Keratinocyte (primary cell): Measurements from ENCODE around the gene POU2AF2.

Experiments used
- EZH2 ChIP-seq: IDR thresholded peaks from one replicate; pipeline ENCODE4 v1.6.1; 2012; ENCODE audit warnings: inconsistent platforms, mild to moderate bottlenecking, low read length, moderate library complexity
- TF ChIP-seq, protein P1 (sequence below), 3 experiments: IDR thresholded peaks in 1 of 3; conservative IDR thresholded peaks in 1 of 3; optimal IDR thresholded peaks in 1 of 3; 2 replicates in 2 of 3; 3 replicates in 1 of 3; pipeline versions ENCODE3 to v1.5.1; 2011; ENCODE audit warnings: low read length in 3 of 3, mild to moderate bottlenecking in 3 of 3, moderate library complexity in 2 of 3, control low read depth in 1 of 3, inconsistent platforms in 1 of 3; ENCODE audit not compliant: insufficient read depth in 2 of 3; ENCODE audit errors: extremely low read depth in 1 of 3

DNA sequence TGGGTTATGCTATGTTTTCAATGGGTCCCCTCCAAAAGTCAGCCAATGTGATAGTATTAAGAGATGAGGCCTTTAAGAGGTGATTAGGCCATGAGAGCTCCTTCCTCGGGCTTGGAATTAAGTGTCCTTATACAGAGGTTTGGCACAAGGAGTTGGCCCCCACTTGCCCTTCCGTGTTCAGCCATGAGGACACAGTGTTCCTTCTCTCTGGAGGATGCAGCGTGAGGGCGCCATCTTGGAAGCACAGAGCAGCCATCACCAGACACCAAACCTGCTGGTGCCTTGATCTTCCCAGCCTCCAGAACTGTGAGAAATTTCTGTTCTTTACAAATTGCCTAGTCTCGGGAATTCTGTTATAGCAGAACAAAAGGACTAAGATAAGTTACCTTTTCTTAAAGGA lies 79.7 kb downstream of the POU2AF2 start:
- TF ChIP-seq, protein P1, sequence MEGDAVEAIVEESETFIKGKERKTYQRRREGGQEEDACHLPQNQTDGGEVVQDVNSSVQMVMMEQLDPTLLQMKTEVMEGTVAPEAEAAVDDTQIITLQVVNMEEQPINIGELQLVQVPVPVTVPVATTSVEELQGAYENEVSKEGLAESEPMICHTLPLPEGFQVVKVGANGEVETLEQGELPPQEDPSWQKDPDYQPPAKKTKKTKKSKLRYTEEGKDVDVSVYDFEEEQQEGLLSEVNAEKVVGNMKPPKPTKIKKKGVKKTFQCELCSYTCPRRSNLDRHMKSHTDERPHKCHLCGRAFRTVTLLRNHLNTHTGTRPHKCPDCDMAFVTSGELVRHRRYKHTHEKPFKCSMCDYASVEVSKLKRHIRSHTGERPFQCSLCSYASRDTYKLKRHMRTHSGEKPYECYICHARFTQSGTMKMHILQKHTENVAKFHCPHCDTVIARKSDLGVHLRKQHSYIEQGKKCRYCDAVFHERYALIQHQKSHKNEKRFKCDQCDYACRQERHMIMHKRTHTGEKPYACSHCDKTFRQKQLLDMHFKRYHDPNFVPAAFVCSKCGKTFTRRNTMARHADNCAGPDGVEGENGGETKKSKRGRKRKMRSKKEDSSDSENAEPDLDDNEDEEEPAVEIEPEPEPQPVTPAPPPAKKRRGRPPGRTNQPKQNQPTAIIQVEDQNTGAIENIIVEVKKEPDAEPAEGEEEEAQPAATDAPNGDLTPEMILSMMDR (optimal IDR thresholded peaks at IDR 0.05 in 1 of 3, IDR thresholded peaks at IDR 0.05 in 1 of 3, conservative IDR thresholded peaks at IDR 0.05 in 1 of 3; ENCODE audit: extremely low read depth in 1 of 3, insufficient read depth in 2 of 3, low read length in 3 of 3), result no peak
- TF ChIP-seq EZH2, result no peak
